ENCODE results near the gene CITED4.

Gene CITED4

GRCh38 chr1:40906781-40907400 lies 44.7 kb upstream of the CITED4 start:
- DNase-seq, result no peak
- Histone ChIP-seq H4K8ac (ENCODE audit: low read depth, low read length) (no peak overlapping the region), H2BK120ac (ENCODE audit: low read depth, low read length) (no peak overlapping the region), H3K23ac (ENCODE audit: low read length) (no peak overlapping the region), H4K5ac (ENCODE audit: low read length) (no peak overlapping the region), H2AK5ac (ENCODE audit: low read length) (no peak overlapping the region), H3K4ac (ENCODE audit: low read depth, low read length) (no peak overlapping the region), H3K18ac (ENCODE audit: low read length) (no peak overlapping the region), H3K4me1 (ENCODE audit: control insufficient read depth, low read depth, low read length) (no peaks in the 10 kb centered on the region), H3K27me3 (ENCODE audit: insufficient read depth, low read length, poor library complexity) (no peaks in the 10 kb centered on the region), H2BK5ac (ENCODE audit: low read length) (no peak overlapping the region), H3K79me2 (ENCODE audit: control insufficient read depth, insufficient read depth, low read length) (no peaks in the 10 kb centered on the region), H3K56ac (ENCODE audit: low read length) (no peak overlapping the region), H3K4me2 (ENCODE audit: low read length) (no peak overlapping the region), H3K79me1 (ENCODE audit: low read length) (no peaks in the 10 kb centered on the region), H2BK15ac (replicated peaks; ENCODE audit: low read depth) (no peak overlapping the region), H3K4me3 (ENCODE audit: low read length) (no peak overlapping the region), H3K9ac (ENCODE audit: low read length) (no peak overlapping the region), H3K36me3 (ENCODE audit: control insufficient read depth, insufficient read depth, low read length) (no peaks in the 10 kb centered on the region), H3K27ac (ENCODE audit: low read depth, low read length) (no peak overlapping the region)
- WGBS (ENCODE audit: extremely low coverage, insufficient coverage, low lambda C conversion rate), result no CpG with 5 or more reads among the region's 3 CpGs

DNA sequence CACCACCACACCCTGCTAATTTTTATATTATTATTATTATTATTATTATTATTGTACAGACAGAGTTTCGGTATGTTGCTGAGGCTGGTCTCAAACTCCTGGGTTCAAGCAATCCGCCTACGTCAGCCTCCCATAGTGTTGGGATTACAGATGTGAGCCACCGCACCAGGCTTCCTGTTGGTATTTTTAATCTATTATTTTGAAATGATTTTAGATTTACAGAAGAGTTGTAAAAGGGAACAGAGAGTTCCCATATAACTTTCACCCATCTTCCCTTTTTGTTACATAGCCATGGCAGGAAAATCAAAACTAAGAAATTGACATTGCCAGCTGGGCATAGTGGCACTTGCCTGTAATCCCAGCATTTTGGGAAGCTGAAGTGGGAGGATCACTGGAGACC lies 42.9 kb upstream of the CITED4 start:
- no peak overlapping the region for H2BK15ac ChIP-seq (replicated peaks; ENCODE audit: low read depth)
- H3K27ac ChIP-seq (ENCODE audit: low read depth, low read length), result no peak overlapping the region
- no peak overlapping the region for H3K9ac ChIP-seq (ENCODE audit: low read length)
- H3K4me1 ChIP-seq (ENCODE audit: control insufficient read depth, low read depth, low read length), result no peaks in the 10 kb centered on the region
- H2AK5ac ChIP-seq (ENCODE audit: low read length), result no peak overlapping the region
- no peak overlapping the region for H2BK120ac ChIP-seq (ENCODE audit: low read depth, low read length)
- no peak overlapping the region for H3K23ac ChIP-seq (ENCODE audit: low read length)
- H2BK5ac ChIP-seq (ENCODE audit: low read length), result no peak overlapping the region
- no peaks in the 10 kb centered on the region for H3K27me3 ChIP-seq (ENCODE audit: insufficient read depth, low read length, poor library complexity)
- no peak overlapping the region for H3K4me2 ChIP-seq (ENCODE audit: low read length)
- no CpG with 5 or more reads among the region's 4 CpGs for WGBS (ENCODE audit: extremely low coverage, insufficient coverage, low lambda C conversion rate)
- no peaks in the 10 kb centered on the region for H3K36me3 ChIP-seq (ENCODE audit: control insufficient read depth, insufficient read depth, low read length)
- H3K18ac ChIP-seq (ENCODE audit: low read length), result no peak overlapping the region
- no peak overlapping the region for H4K8ac ChIP-seq (ENCODE audit: low read depth, low read length)
- no peak overlapping the region for H3K4me3 ChIP-seq (ENCODE audit: low read length)
- H3K79me1 ChIP-seq (ENCODE audit: low read length), result no peaks in the 10 kb centered on the region
- H3K79me2 ChIP-seq (ENCODE audit: control insufficient read depth, insufficient read depth, low read length), result no peaks in the 10 kb centered on the region
- no peak overlapping the region for H3K56ac ChIP-seq (ENCODE audit: low read length)
- no peak overlapping the region for H4K5ac ChIP-seq (ENCODE audit: low read length)
- no peak overlapping the region for H3K4ac ChIP-seq (ENCODE audit: low read depth, low read length)
- no peak for DNase-seq

- Histone ChIP-seq H3K23ac (ENCODE audit: low read length) (no peak overlapping the region), H2BK5ac (ENCODE audit: low read length) (no peak overlapping the region), H4K5ac (ENCODE audit: low read length) (no peak overlapping the region), H3K36me3 (ENCODE audit: control insufficient read depth, insufficient read depth, low read length) (no peaks in the 10 kb centered on the region), H3K79me1 (ENCODE audit: low read length) (no peaks in the 10 kb centered on the region), H2BK120ac (ENCODE audit: low read depth, low read length) (no peak overlapping the region), H3K4me1 (ENCODE audit: control insufficient read depth, low read depth, low read length) (peaks cover 4% of the 10 kb centered on the region), H3K79me2 (ENCODE audit: control insufficient read depth, insufficient read depth, low read length) (no peaks in the 10 kb centered on the region), H3K18ac (ENCODE audit: low read length) (no peak overlapping the region), H3K4ac (ENCODE audit: low read depth, low read length) (no peak overlapping the region), H2AK5ac (ENCODE audit: low read length) (no peak overlapping the region), H4K8ac (ENCODE audit: low read depth, low read length) (no peak overlapping the region), H3K27me3 (ENCODE audit: insufficient read depth, low read length, poor library complexity) (no peaks in the 10 kb centered on the region), H3K4me2 (ENCODE audit: low read length) (no peak overlapping the region), H3K27ac (ENCODE audit: low read depth, low read length) (no peak overlapping the region), H3K9ac (ENCODE audit: low read length) (no peak overlapping the region), H2BK15ac (replicated peaks; ENCODE audit: low read depth) (no peak overlapping the region), H3K4me3 (ENCODE audit: low read length) (no peak overlapping the region), H3K56ac (ENCODE audit: low read length) (no peak overlapping the region)
- DNase-seq, result no peak
- WGBS (ENCODE audit: extremely low coverage, insufficient coverage, low lambda C conversion rate), result no CpG with 5 or more reads among the region's 1 CpG
Measured at GRCh38 chr1:40903106-40903505, 40.9 kb upstream of the CITED4 start.

- WGBS (ENCODE audit: extremely low coverage, insufficient coverage, low lambda C conversion rate), result no CpG with 5 or more reads among the region's 18 CpGs
Measured at GRCh38 chr1:40901886-40902852, 40.0 kb upstream of the CITED4 start.

GRCh38 chr1:40899230-40899870 lies 37.2 kb upstream of the CITED4 start:
- DNase-seq, result peak; percentile 86
- no CpG with 5 or more reads among the region's 2 CpGs for WGBS (ENCODE audit: extremely low coverage, insufficient coverage, low lambda C conversion rate)
- Histone ChIP-seq H3K23ac (ENCODE audit: low read length) (no peak overlapping the region), H3K4me2 (ENCODE audit: low read length) (no peak overlapping the region), H3K4ac (ENCODE audit: low read depth, low read length) (no peak overlapping the region), H3K79me2 (ENCODE audit: control insufficient read depth, insufficient read depth, low read length) (no peaks in the 10 kb centered on the region), H4K5ac (ENCODE audit: low read length) (no peak overlapping the region), H3K79me1 (ENCODE audit: low read length) (no peaks in the 10 kb centered on the region), H3K27me3 (ENCODE audit: insufficient read depth, low read length, poor library complexity) (no peaks in the 10 kb centered on the region), H3K36me3 (ENCODE audit: control insufficient read depth, insufficient read depth, low read length) (no peaks in the 10 kb centered on the region), H3K27ac (ENCODE audit: low read depth, low read length) (no peak overlapping the region), H2AK5ac (ENCODE audit: low read length) (no peak overlapping the region), H2BK5ac (ENCODE audit: low read length) (no peak overlapping the region), H3K56ac (ENCODE audit: low read length) (no peak overlapping the region), H2BK120ac (ENCODE audit: low read depth, low read length) (no peak overlapping the region), H2BK15ac (replicated peaks; ENCODE audit: low read depth) (no peak overlapping the region), H3K9ac (ENCODE audit: low read length) (no peak overlapping the region), H3K4me1 (ENCODE audit: control insufficient read depth, low read depth, low read length) (peaks cover 4% of the 10 kb centered on the region), H3K4me3 (ENCODE audit: low read length) (no peak overlapping the region), H3K18ac (ENCODE audit: low read length) (no peak overlapping the region), H4K8ac (ENCODE audit: low read depth, low read length) (no peak overlapping the region)

More at GRCh38 chr1:40901886-40902852, 40.0 kb upstream of the CITED4 start:
- no peaks in the 10 kb centered on the region for H3K79me1 ChIP-seq (ENCODE audit: low read length)
- no peak overlapping the region for H4K5ac ChIP-seq (ENCODE audit: low read length)
- no peaks in the 10 kb centered on the region for H3K79me2 ChIP-seq (ENCODE audit: control insufficient read depth, insufficient read depth, low read length)
- no peak overlapping the region for H3K4me2 ChIP-seq (ENCODE audit: low read length)
- no peak overlapping the region for H3K18ac ChIP-seq (ENCODE audit: low read length)
- no peak overlapping the region for H2AK5ac ChIP-seq (ENCODE audit: low read length)
- H3K9ac ChIP-seq (ENCODE audit: low read length), result no peak overlapping the region
- H3K23ac ChIP-seq (ENCODE audit: low read length), result no peak overlapping the region
- H4K8ac ChIP-seq (ENCODE audit: low read depth, low read length), result no peak overlapping the region
- H3K4ac ChIP-seq (ENCODE audit: low read depth, low read length), result no peak overlapping the region
- DNase-seq, result peak; percentile 26
- peaks cover 4% of the 10 kb centered on the region for H3K4me1 ChIP-seq (ENCODE audit: control insufficient read depth, low read depth, low read length)
- no peaks in the 10 kb centered on the region for H3K36me3 ChIP-seq (ENCODE audit: control insufficient read depth, insufficient read depth, low read length)
- H3K27ac ChIP-seq (ENCODE audit: low read depth, low read length), result no peak overlapping the region
- H2BK5ac ChIP-seq (ENCODE audit: low read length), result no peak overlapping the region
- no peak overlapping the region for H3K56ac ChIP-seq (ENCODE audit: low read length)
- H2BK15ac ChIP-seq (replicated peaks; ENCODE audit: low read depth), result no peak overlapping the region
- H3K4me3 ChIP-seq (ENCODE audit: low read length), result no peak overlapping the region
- no peaks in the 10 kb centered on the region for H3K27me3 ChIP-seq (ENCODE audit: insufficient read depth, low read length, poor library complexity)
- H2BK120ac ChIP-seq (ENCODE audit: low read depth, low read length), result no peak overlapping the region

Data from mesendoderm (in vitro differentiated cells).